Cardiac muscle cell (in vitro differentiated cells and primary cell): ENCODE data around the gene PRTFDC1. TPM values are rescaled to one million over a fixed set of nuclear protein-coding genes. Genes with fewer than 3 reads are reported as not detected.

Source experiments
- DNase-seq, 2 donors: peaks; one replicate each; pipeline versions ENCODE4 v3.0.0 to v3.0.0-alpha.2; 2010 to 2017; ENCODE audit warnings: low read depth in 1 of 2, low spot score in 1 of 2
- H3K27ac ChIP-seq: fragments of 200-600 bp; sonication (generic); 2 replicates; pipeline ENCODE4 v1.5.1; 2016
- H3K27me3 ChIP-seq: fragments of 200-600 bp; sonication (generic); 2 replicates; pipeline ENCODE4 v1.6.0; 2016; ENCODE audit warnings: control low read depth
- H3K36me3 ChIP-seq: fragments of 200-600 bp; sonication (generic); 2 replicates; pipeline ENCODE4 v1.5.1; 2016; ENCODE audit warnings: control low read depth
- H3K4me1 ChIP-seq: fragments of 200-600 bp; sonication (generic); 2 replicates; pipeline ENCODE4 v1.8.1; 2017; ENCODE audit warnings: low read depth, mild to moderate bottlenecking, mixed run types
- H3K4me3 ChIP-seq: fragments of 200-600 bp; sonication (generic); 2 replicates; pipeline ENCODE4 v1.5.1; 2016; ENCODE audit warnings: mild to moderate bottlenecking
- H3K9me3 ChIP-seq: fragments of 200-600 bp; sonication (generic); 2 replicates; pipeline ENCODE4 v1.5.1; 2017; ENCODE audit warnings: low read depth, mild to moderate bottlenecking, control low read depth
- polyA plus RNA-seq: library from polyadenylated mRNA; unstranded; fragments of >200 nt; fragmentation: Nextera tagmentation; extraction: Ambion mirVana; gene quantifications from 2 replicates; pipeline ENCODE4 v1.2.1, GENCODE V29; 2016
- total RNA-seq: library from RNA; depleted of rRNA; stranded (reverse); fragments of >200 nt; gene quantifications from 2 replicates; pipeline ENCODE4 v1.2.3, GENCODE V29; 2016
- TF ChIP-seq, protein P1 (sequence below): IDR thresholded peaks from 2 replicates; pipeline ENCODE4 v1.5.1; 2012; ENCODE audit warnings: low read depth, mild to moderate bottlenecking, low read length

Gene PRTFDC1
- total and polyA plus RNA-seq, 2 experiments from 2014 or later = 3.1 to 3.8 TPM

DNA sequence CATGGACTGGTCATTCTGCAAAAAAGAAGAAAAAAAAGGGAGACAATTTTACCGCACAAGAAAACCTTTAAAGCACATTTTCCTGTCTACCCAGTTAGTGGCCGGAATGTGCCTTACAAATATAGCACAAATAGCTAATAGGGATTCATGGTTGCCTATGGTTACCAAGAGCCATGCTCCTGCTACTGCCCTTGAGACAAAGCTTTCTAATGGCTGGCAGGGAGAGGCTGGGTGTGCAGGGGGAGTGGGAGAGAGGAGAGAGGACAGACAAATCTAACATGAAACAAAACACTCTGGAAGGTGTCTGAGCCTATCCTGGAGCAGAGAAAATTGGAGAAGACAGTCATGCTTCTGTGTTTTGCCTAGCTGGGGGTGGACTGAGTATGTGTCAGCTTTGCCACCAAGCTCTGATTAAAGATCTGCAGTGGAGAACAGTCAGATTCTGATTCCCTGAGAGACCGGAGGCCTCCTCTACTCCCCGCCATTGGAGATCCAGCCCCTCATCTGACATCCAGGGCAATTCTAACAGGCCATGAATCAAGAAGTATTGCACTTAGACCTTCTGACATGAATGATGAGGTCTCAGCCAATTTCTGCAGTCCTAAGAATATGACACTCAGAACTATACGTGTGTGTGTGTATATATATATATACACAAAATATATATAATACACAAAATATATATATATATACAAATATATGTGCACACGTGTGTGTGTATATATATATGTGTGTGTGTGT is 80.2 kb downstream of the PRTFDC1 start:
- DNase-seq = peak in 1 of 2 donors; percentile 76
- Histone ChIP-seq H3K4me1 (peaks cover 16% of the 10 kb centered on the region), H3K4me3 (no peak overlapping the region), H3K27ac (peak overlapping the region; percentile 76), H3K36me3 (no peaks in the 10 kb centered on the region), H3K27me3 (no peaks in the 10 kb centered on the region), H3K9me3 (no peaks in the 10 kb centered on the region)
- TF ChIP-seq, protein P1, sequence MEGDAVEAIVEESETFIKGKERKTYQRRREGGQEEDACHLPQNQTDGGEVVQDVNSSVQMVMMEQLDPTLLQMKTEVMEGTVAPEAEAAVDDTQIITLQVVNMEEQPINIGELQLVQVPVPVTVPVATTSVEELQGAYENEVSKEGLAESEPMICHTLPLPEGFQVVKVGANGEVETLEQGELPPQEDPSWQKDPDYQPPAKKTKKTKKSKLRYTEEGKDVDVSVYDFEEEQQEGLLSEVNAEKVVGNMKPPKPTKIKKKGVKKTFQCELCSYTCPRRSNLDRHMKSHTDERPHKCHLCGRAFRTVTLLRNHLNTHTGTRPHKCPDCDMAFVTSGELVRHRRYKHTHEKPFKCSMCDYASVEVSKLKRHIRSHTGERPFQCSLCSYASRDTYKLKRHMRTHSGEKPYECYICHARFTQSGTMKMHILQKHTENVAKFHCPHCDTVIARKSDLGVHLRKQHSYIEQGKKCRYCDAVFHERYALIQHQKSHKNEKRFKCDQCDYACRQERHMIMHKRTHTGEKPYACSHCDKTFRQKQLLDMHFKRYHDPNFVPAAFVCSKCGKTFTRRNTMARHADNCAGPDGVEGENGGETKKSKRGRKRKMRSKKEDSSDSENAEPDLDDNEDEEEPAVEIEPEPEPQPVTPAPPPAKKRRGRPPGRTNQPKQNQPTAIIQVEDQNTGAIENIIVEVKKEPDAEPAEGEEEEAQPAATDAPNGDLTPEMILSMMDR = no peak

DNA sequence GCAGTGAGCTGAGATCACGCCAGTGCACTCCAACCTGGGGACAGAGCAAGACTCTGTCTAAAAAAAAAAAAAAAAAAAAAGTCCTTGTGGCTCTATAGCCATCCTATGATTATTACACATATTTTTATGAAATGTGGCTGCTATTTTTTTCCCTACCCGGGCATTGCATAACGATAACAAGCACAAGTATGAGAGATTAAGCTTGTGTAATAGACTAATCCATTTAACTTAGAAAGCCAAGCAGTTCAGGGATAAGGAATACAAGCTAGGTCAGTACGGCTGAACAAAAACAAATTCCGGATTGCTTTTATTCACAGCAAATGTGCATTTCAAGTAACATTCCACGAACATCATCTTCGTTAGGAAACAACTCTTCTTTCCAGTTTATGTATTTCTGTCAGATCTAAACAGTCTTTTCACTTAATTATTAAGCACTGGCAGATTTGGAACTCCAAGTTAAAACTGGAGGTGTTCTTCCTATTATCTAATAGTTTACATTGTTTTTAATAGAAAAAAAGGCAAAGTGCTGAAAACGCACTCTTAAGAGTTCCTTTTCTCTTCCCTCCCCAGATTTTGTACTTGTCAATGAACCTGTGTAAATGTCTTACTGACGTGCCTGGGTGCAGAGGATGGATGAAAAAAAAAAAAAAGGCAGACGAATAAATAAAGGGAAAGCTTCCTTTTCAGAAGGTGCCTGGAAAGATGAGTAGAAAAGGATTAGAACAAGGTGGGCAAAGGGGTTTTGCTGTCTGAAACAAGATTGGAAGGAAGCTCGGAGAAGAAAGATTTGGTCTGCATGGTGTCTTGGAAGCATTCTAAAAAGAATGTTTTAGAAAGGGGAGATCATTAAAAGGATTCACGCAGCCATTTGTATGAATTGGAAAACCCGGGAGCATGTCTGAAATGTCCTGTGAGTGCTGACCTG is 81.1 kb downstream of the PRTFDC1 start:
- peaks cover 16% of the 10 kb centered on the region for H3K4me1 ChIP-seq
- no peaks in the 10 kb centered on the region for H3K9me3 ChIP-seq
- H3K27me3 ChIP-seq = no peaks in the 10 kb centered on the region
- H3K36me3 ChIP-seq = no peaks in the 10 kb centered on the region
- peak overlapping the region; percentile 76 for H3K27ac ChIP-seq
- DNase-seq = peak in 1 of 2 donors; percentile 50
- H3K4me3 ChIP-seq = no peak overlapping the region
- TF ChIP-seq, protein P1 = no peak

DNA sequence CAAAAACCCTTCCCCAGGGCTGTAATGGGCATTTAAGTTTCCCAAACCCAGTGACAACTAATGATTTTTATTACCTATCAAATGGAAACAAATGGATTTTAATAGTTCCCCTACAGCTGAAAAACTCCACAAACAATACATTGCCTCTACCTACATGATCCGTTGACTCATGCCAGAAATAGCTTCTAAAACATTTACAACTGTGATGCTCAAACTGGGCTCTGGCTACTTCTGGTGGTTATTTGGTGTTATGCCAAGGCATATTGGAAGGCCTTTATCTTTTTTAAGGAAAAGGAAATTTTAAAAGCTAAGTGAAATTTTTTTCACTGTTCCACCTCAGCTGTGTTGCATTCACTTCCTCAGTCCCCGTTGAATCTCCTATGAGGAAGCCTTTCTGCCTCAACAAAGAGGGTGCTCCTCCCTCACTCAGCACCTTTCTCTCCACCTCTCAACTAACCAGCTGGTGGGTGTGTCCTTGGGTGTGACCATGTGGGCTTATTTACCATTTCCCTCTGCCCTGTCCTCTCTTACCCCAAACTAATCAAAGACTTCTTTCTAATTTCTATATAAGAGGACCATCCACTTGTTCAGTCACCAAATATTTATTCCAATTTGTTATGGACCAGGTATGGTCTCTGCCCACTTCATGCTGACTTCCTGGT is 82.9 kb downstream of the PRTFDC1 start:
- DNase-seq = peak in 1 of 2 donors; percentile 85
- H3K27ac ChIP-seq = no peak overlapping the region
- H3K36me3 ChIP-seq = no peaks in the 10 kb centered on the region
- H3K4me1 ChIP-seq = peaks cover 16% of the 10 kb centered on the region
- TF ChIP-seq, protein P1 = no peak
- H3K9me3 ChIP-seq = no peaks in the 10 kb centered on the region
- H3K27me3 ChIP-seq = no peaks in the 10 kb centered on the region
- no peak overlapping the region for H3K4me3 ChIP-seq

DNA sequence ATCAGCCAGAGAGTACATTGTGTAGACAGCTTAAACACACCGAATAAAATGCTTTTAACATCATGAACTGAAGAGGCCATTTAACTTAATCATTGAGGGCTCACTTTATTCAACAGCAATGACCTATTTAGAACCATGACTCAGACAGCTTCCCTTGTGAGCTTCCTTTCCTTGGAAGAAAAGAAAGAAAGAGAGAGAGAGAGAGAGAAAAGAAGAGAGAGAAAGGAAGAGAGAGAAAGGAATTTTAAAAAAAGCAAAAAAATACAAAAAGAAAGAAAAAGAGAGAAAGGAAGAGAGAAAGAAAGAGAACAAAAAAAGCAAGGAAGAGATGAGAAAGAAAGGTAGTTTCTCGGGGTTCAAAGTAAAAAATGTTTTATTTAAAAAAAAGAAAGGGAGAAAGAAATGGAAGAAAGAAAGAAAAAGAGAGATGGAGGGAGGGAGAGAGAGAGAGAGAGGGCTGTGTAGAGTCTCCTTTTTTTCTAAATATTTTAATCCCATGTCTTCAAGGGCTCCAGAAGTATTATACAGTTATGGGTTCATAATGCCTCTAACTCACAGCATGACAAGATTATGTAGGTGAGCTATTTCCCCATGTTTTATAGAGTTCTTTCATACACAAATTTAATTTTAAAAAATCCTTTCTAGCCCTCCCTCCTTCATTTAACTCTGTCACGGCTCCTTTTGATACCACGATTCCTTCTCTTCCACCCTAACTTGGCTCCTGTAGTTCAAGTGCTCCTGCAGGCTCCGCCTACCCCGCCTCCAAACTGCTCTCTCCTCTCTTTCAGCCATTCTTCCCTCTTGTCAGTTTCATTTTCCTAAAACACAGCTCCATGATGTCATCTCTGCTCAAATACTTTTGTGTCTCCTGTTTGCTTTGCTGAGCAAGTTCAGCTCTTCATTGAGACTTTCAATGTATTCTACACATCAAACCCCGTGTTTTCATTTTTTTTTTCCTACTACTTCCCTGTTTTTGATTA is 85.5 kb downstream of the PRTFDC1 start:
- no peak overlapping the region for H3K27ac ChIP-seq

More for the DNA sequence above, 85.5 kb downstream of the PRTFDC1 start:
- Histone ChIP-seq H3K4me3 (no peak overlapping the region), H3K36me3 (no peaks in the 10 kb centered on the region), H3K4me1 (peaks cover 9% of the 10 kb centered on the region), H3K9me3 (no peaks in the 10 kb centered on the region), H3K27me3 (no peaks in the 10 kb centered on the region)
- DNase-seq = peak in 1 of 2 donors; percentile 72
- TF ChIP-seq, protein P1 = no peak
